NCI-H2107 treated with DMSO at 0.1 percent for 48 hours (cell line): ENCODE measurements around the gene BAIAP2.
A peak's percentile ranks its signal among the peaks of the same experiment; 100 is the strongest.
"Not testable (repeated sequence)": the region's sequence is repeated elsewhere in the genome, so short reads cannot be mapped to it uniquely, and the experiment has no call there.

ENCODE experiments used
- DNase-seq: peaks from one replicate; lab custom pipeline; 2025; ENCODE audit not compliant: unreplicated experiment; lab: John Stamatoyannopoulos, UW

Gene BAIAP2

DNA sequence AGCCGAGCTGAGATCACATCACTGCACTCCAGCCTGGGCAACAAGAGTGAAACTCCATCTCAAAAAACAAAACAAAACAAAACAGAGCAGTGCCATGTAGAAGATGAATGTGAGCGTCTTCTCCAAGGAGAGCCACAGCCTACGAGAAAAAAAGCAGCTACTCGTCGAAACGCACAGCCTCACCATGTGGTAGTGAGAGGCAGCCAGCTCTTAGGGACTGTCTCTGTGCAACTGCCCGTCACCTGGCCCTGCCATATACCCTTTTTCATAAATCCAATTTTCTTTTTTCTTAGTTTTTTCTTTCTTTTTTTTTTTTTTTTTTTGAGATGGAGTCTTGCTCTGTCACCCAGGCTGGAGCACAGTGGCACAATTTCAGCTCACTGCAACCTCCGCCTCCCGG lies 119.1 kb downstream of the BAIAP2 start:
- DNase-seq = not testable (repeated sequence)

DNA sequence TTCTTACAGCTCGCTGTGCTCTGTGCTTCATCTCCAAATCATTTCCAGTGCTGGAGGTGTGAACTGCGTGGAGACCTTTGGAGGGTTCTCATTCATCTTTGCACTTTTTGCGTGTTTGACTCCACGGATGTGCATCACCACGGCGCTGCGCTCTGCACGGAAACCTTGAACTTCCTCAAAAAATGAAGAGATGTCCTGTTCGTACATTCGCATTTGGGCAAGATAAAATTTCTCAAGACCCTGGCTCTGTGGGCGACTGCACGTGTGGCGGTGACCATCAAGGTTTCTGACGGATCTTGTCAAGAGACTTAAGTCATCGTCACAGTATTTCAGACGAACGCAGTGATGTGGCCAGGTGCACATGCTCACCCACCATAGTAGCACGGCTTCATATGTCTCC lies 120.0 kb downstream of the BAIAP2 start:
- no peak for DNase-seq

DNA sequence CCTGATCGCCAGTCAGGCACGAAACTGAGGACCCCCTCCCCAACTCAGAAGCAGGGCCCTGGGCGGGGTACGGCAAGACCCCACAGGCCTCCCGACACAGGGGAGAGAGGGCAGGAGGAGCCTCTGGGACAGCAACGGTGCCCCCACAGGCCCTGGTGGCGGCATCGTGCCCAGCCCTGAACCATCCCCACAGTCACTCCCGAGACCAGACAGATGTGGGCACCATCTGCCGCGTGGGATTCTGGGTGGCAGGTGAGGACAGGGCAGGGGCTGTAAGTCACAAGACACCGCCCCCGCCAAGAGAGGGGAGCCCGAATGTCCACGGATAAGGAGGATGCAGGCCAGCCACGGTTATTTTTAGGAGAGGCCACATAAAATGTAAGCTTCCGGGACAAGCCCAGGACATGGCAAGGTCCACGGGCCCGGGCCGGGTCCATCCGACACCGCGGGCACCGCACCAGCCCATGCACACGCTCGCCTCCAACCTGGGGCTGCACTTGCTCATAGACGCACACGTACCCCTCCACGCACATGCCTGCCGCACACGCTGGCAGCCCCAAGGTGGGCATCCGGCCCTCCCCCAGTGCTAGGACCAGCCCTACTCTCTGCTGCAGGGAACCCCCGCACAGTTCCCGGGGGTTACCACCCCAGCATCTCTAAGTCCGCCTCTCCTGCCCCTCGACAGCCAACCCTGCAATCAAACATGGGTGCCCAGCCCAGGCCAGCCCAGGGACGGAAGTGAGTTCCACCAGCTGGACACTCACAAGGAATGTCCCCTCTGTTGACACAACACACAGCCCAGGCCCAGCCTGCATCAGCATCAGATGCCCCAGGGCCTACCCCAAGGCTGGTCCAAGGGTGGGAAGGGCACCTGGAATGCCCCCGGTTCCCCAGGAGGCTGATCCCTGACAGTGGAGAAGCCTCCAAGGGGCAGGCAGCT lies 122.2 kb downstream of the BAIAP2 start:
- no peak for DNase-seq

DNA sequence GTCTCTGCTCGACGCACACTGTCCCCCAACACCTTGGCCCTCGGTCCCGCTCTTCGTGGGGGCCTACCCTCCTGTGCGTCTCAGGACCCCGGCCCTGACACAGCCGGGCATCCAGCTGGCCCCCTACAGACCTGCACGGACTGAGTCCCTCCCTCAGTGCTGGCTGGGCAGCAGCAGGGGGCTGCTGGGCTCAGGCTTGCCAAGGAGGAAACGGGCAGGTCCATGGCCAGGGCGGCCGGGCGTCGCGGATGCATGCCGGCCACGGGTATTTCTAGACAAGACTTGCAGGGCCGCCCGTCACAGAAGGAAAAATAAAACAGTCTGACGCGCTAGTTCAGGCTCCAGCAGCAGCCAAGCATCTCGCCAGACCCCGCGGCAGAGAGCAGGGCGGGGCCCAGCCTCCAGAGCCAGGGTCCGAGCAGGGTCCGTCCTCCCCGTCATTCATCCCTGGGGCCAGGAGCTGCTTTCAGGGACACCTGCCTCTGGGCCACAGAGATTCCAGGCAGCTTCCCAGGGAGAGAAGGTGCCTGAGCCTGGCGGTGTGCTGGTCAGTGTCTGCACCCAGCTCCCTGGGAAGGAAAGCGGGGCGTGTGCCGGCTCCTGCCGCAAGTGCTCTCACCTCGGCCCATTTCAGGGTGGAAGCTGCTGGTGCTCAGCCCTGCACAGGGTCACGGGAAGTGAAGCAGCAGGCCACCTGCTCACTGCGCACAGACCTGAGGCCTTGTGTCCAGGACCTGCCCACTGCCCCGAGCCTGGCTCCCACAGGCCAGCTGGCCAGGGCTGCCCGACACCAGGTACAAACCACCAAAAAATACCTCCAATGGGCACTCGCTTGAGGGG lies 123.1 kb downstream of the BAIAP2 start:
- DNase-seq = no peak

DNA sequence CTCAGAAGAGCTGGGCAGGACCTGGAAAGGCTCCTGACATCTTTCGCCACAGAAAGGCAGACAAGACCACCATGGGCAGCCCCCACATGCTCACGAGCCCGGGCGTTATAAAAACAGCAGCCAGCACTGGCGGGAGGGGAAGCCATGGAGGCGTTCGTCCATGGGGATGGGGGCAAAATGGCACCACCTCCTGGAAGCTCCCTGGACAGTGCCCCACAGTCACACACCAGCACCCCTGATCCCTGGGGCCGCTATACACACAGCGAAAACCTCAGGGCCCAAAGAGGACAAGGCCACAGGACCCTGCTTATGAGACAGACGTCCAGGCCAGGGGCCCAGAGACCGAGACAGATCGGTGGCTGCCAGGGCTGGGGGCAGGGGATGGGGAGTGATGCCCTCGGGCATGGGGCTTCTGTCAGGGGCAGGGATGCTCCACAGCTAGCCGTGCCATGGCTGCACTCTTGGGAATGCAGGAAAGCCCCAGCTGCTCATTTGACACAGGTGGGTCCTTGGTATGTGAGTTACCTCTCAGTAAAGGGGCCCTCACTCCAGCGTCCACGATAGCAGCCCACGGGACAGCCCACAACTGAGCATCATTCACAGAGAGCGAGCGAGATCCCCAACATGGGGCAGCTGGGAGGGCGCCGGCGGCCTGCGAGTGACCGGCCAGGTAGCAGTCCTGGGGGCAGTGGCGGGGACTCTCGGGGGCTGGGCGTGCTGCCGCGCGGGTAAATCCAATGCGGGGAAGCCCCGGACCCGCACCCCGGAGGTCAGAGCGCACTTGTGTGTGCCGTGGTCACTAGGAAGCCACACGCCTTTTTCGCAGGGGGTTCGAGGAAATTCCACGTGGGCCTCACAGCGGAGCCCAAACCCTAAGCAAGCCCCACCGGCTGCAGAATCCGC lies 124.0 kb downstream of the BAIAP2 start:
- no peak for DNase-seq

DNA sequence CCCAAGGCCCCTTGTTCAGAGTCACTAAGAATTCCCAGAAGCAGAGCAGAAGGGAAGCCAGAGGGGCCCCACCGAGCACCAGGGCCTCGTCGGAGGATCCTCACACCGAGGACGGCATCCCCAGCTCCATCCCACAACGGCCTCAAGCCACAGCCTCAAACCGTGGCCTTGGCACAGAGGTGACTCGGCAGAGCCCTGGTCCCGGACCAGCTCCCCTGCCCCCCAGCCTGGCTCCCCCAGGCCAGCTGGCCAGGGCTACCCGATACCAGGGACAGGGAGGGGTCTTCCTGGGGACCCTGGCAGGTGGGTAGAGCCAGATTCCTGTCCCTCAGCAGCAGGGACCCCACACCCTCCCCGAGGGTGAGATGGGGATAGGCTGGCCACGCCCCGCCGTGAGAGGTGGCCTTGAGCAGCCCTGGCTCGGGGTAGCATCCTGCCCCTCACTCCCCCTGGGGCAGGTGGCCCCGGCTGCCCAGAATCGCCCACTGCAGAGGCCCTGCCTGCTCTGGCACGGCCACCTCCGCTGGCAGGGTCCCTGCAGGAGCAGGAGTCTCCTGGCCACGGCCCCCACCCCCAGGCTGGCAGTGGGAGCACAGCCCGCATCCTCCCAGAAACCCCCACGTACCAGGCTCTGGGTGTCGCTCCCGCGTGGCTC lies 124.8 kb downstream of the BAIAP2 start:
- DNase-seq = no peak

DNA sequence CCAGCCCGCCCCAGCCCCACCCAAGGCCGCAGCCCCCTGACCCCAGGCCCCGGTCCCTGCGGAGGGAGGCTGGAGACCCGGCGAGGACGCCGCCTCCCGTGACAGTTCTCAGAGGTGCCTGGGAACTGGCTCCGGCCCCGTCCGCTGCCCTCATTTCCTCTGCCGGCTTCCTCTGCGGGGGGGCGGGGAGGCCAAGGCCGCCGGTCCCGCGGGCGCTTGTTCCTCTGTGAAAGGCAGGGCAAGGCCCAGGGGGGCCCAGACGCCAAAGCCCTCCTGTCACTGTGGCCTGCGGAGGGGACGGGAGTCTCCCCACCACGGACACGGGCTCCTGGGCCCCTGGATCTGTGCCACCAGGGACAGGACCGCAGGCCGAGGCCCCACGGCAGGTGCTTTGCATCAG lies 125.4 kb downstream of the BAIAP2 start:
- DNase-seq = no peak

DNA sequence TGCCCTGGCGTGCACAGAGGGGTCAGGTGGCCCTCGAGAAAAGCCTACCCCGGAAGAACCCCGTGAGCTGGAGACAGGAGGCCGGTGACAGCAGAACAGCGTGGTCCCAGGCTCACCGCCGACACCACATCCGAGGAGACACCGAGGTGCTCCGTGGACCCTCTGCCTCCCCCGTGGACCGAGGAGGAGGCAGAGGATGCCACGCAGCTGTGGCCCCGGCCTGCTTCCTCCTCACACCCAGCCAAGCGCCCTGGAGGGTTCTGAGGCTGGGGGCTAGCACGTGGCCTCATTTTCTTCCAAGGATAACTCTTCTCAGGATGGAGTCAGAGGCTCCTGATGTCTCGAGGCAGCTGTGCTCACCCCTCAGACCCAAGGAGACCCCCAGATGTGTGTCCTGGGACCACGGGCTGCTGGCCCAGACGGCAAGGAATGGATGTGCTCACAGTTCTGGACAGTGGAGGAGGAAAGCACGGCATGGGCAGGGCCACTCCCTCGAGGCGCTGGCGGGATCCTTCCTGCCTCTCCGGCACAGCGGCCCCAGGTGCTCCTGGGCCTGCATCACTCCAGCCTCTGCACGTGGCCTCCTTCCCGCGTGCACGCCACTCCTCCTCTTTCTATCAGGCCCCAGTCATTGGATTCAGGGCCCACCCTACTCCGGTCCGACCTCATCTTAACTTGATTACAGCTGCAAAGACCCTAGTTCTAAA lies 125.9 kb downstream of the BAIAP2 start:
- no peak for DNase-seq

DNA sequence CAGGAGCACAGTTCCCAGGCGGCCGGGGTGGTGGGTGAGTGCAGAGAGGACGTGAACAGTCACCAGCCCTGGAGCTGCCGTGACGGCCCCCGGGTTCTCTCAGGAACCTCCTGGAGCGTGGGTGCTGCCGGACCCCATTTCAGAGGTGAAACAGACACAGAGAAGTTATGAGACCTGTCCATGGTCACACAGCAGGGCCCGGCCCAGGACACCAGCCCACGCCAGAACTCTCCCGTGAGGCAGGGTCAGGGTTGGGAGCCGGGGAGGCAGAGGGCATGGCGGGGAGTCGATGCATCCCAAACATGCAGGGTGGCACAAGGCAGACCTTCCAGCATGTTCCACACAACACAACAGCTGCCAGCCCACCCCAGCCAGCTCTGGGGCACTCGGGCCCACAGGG lies 126.6 kb downstream of the BAIAP2 start:
- no peak for DNase-seq

DNA sequence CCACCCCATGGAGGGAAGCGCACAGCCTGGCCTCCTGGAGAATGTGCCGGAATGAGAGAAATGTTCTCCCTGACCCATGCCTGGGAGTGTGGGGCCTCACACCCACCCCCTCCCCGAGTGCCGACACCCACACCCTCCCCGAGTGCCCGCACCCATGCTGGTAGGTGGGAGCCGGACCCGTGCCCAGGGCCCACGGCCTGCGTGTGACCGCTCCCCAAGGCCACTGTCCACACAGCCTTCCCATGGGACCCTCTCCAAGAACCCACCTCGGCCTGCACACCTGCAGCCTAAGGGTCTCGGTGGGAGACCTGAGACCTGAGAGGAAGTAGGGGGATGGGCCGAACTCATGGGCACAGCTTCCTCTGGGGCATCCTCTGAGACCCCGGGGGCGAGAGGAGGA lies 127.0 kb downstream of the BAIAP2 start:
- DNase-seq = no peak

DNA sequence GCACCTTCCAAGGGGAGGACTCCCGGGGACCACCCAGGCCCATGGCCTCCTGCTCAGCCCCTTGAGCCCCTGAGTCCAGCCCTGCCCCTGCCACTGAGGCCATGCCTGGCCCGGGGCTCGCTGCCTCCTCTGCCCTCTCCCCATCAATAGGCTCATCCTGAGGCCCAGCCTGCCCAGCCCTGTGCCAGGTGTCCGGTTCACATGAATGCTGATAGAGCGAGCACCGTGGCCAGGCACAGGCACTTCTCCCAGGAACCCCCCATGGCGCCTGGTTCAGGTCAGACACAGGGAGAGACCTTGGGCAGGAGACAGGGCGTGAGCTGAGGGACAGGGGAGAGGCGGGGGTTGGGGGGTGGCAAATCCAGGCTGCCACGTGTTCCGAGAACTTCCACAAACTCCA lies 127.5 kb downstream of the BAIAP2 start:
- no peak for DNase-seq

DNA sequence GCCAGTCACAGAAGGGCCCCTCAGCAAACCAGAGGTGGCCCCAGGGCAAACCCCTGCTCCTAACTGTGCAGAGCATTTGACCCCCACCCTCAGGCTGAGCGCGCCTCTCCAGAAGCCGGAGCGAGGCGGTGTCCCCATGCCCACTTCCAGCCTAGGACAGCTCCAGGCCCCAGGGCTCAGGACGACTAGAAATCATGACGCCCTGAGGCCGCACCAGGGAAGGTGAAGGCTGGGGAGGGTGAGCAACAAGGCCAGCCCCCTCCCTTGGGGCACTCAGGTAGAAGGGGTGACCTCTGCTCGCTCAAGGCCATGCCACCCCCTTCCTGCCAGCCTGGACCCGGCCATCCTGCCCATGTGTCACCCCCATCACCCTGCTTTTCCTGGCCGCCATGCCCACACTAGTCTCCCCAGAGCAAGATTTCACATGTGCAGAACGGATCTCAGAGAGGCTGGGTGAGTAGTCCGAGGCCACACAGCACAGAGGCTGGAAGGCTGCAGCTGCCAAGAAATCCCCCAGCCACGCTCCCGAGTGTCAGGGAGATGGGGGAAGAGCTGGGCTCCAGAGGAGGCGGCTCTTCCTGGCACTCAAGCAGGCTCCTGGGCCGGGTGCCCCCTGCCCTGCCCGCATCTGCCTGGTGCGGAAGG lies 128.2 kb downstream of the BAIAP2 start:
- DNase-seq = no peak

DNA sequence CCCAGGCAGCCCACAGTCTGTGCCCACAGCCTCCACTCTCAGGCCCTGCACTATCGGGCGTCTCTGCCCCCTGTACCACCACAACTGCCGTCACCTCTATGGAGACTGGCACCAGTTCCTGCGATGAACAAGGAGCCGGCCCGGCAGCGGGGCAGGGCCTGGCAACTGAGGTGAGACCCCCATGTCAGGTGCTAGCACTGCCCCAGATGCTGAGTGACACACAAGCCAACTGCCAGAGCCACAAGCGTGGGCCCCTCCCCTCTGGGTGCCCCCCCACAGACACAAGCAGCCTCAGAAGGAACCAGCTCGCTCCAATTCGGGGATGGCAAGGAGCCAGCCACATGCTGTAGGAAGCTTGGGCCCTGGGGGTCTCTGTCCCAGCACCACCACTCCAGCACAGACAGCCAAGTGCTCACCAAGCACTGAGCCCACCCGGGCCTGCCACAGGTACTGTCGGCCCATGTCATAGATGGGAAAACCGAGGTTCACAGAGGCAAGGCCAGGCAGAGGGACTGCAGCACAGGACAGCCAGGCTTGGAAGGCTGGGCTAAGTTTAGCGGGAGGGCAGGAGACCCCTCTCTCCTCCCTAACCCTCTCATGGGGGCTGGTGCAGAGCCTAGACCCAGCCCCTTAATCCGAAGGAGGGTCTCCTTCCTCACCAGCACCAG lies 128.9 kb downstream of the BAIAP2 start:
- no peak for DNase-seq

DNA sequence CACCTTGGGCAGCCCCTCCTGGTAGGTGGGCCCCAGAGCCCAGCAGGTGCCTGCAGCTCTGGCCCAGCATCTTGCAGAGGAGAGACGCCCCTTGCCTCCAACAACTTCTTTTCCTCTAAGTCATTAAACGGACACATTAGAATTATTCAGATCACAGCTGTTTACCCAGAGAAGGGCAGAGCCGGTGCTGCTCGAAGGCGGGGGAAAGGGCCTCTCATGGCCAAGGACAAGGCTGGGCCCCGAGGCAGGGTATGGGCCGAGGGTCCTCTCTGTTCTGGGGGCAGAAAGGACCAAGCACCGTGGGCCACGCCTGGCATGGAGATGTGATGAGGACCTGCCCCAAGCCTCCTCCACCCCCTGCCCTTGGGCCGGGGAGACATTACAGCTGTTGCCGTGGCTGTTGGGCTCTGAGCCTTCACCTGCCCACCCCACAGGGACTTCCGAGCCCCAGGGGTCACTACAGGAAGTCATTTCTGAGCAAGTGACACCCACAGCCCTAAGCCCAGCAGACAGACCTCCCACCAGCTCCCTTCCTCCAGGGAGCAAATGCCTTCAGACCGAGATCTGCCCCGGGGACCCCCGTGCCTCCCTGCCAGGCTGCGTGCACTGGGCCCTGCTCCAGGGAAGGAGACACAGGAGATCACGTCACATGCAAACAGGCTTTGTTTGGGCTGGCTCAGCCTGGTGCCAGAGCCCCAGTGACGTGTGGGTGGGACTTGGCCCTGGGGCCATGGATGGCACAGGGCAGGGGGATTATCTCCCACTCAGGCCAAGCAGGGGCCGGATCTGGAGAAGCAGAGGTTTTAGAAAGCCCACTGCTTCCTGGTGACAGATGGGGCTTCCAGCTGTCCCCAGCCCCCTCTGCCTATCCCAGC lies 129.7 kb downstream of the BAIAP2 start:
- peak; percentile 4 for DNase-seq

DNA sequence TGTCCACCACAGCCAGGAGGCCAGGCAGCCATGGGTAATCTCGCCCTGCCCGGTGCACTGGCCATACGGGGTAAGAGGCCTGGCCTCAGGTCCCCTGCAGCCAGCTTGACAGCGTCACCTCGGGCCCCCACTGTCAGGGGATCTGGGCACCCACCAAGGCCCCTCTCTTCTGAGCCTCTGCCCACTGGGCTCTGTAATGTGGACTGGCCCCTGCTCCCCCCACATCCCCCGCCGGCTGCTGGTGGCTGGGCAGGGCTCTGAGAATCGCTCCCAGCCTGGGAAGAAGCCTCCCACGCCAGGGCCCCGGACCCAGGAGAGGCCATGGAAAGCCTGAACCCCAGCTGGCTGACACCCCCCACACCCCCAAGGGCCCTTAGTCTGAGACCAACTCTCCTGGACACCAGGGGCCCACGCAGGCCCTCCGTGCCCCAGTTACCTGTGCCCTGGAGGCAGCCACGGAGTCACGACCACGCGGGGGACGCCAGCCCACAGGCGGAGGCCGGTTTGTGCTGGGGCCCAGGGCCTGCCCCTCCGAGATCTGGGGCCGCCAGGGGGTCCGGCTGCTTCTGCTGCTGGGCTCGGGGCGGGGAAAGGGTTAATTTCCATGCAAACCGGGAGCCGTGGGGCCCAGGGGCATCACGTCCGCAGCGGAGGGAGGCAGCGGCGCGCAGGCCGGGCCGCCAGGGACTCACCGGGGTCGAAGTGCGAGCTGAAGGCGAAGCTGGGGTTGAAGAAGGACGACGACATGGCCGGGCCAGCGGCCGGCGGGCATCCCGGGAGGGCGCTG lies 130.5 kb downstream of the BAIAP2 start, which contains the start of gene PVALEF:
Gene PVALEF, plus strand, starts transcription at position 262 of the 787 bp plus-strand sequence. CDS start 15,720 bp downstream, outside the sequence.
- no peak for DNase-seq

DNA sequence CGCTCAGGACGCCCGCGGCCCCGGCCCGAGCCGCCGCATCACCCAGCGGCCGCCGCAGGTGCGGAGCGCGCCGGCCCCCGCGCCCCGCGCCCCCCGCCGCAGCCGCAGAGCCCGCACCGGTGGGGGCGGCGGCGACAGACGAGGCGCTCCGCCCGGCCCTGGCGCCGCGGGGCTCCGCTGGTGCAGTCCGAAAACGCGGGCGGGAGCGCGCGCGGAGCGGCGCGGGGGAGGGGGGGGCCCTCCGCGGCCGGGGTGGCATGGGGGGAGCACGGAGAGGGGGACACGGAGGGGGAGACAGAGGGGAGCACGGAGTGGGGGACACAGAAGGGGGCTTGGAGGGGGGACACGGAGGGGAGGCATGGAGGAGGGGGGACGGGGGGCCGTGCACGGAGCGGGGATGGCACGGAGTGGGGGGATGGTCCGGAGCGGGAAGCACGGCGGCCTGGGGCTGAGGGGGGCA lies 131.1 kb downstream of the BAIAP2 start, which contains the start of gene AATK:
Gene AATK, minus strand, starts transcription at position 189 of the 460 bp plus-strand sequence. CDS start 229 bp downstream, outside the sequence.
- DNase-seq = no peak
